Common myeloid progenitor, CD34-positive (primary cell): ENCODE data around the gene NECTIN1.

Experiments used
- CTCF ChIA-PET: fragments of 350-600 bp; sonication (Branson Sonifier 250); formaldehyde crosslinking; loops from one replicate; lab custom pipeline; 2021; ENCODE audit warnings: antibody characterized with exemption; lab: Charles Lee
- POLR2A ChIA-PET: fragments of 350-600 bp; sonication (Branson Sonifier 250); formaldehyde crosslinking; loops from one replicate; lab custom pipeline; 2021; ENCODE audit warnings: antibody characterized with exemption; lab: Charles Lee
- DNase-seq, 3 donors: peaks; one replicate each; pipeline versions ENCODE4 v3.0.0 to v3.0.0-alpha.2; 2013
- H3K27ac ChIP-seq, 2 experiments: 1 replicate in 1 of 2; 2 replicates in 1 of 2; pipeline ENCODE4 v1.7.0; 2013; ENCODE audit warnings: inconsistent platforms in 2 of 2, low read length in 2 of 2, mild to moderate bottlenecking in 2 of 2, low read depth in 1 of 2, moderate library complexity in 1 of 2; ENCODE audit not compliant: severe bottlenecking in 2 of 2, insufficient read depth in 1 of 2, poor library complexity in 1 of 2
- H3K27me3 ChIP-seq, 5 experiments: replicated peaks in 2 of 5; 1 replicate in 3 of 5; 2 replicates in 2 of 5; pipeline versions ENCODE4 v1.6.1 to v1.7.0; 2013; ENCODE audit warnings: low read length in 4 of 5, mild to moderate bottlenecking in 2 of 5, moderate library complexity in 2 of 5, inconsistent platforms in 1 of 5; ENCODE audit not compliant: insufficient read depth in 5 of 5, control insufficient read depth in 4 of 5
- H3K36me3 ChIP-seq, 4 experiments: 1 replicate in 2 of 4; 2 replicates in 2 of 4; pipeline versions ENCODE4 v1.6.1 to v1.7.0; 2013; ENCODE audit warnings: low read length in 3 of 4, control low read depth in 1 of 4, mild to moderate bottlenecking in 1 of 4; ENCODE audit not compliant: control insufficient read depth in 4 of 4, insufficient read depth in 4 of 4
- H3K4me1 ChIP-seq, 4 experiments: 1 replicate in 3 of 4; 2 replicates in 1 of 4; pipeline versions ENCODE4 v1.6.1 to v1.7.1; 2013; ENCODE audit warnings: low read length in 3 of 4, mild to moderate bottlenecking in 3 of 4, control low read depth in 1 of 4, inconsistent platforms in 1 of 4, moderate library complexity in 1 of 4; ENCODE audit not compliant: control insufficient read depth in 4 of 4, insufficient read depth in 4 of 4; ENCODE audit errors: control extremely low read depth in 1 of 4
- H3K4me3 ChIP-seq, 7 experiments: 1 replicate in 4 of 7; 2 replicates in 3 of 7; pipeline versions ENCODE4 v1.5.1 to v1.7.0; 2013; ENCODE audit warnings: mild to moderate bottlenecking in 7 of 7, low read length in 6 of 7, moderate library complexity in 6 of 7, inconsistent platforms in 2 of 7, low read depth in 2 of 7, control low read depth in 1 of 7; ENCODE audit not compliant: insufficient read depth in 4 of 7, control insufficient read depth in 1 of 7; ENCODE audit errors: extremely low read depth in 1 of 7
- H3K9me3 ChIP-seq, 5 experiments: 1 replicate in 4 of 5; 2 replicates in 1 of 5; pipeline versions ENCODE4 v1.6.1 to v1.7.1; 2013; ENCODE audit warnings: low read length in 4 of 5, mild to moderate bottlenecking in 2 of 5, inconsistent platforms in 1 of 5, low read depth in 1 of 5, moderate library complexity in 1 of 5; ENCODE audit not compliant: control insufficient read depth in 4 of 5, insufficient read depth in 2 of 5; ENCODE audit errors: control extremely low read depth in 1 of 5
- WGBS: methylation state at CpG from one replicate; pipeline ENCODE4 v1.1.5; 2013; ENCODE audit not compliant: insufficient coverage; 5-methylcytosine and 5-hydroxymethylcytosine counted together

The NECTIN1 gene

GRCh38 chr11:119640541-119640940, 88.5 kb downstream of the NECTIN1 start:
- Histone ChIP-seq H3K4me1 (no peaks in the 10 kb centered on the region), H3K4me3 (no peak overlapping the region), H3K27me3 (peaks cover 0 to 2% (median 0%) of the 10 kb centered on the region in 5 experiments), H3K36me3 (no peaks in the 10 kb centered on the region), H3K9me3 (peaks cover 0 to 7% (median 0%) of the 10 kb centered on the region in 5 experiments), H3K27ac (no peak overlapping the region)
- WGBS: 89% methylated on average over 3 of the region's 6 CpGs
- POLR2A ChIA-PET: no interaction called here
- CTCF ChIA-PET: interaction anchor here (1.1 kb wide), 2 partner anchors 466 to 468 kb away, joined by 3 to 4 read pairs; no protein-coding TSS in a partner anchor
- no peak for DNase-seq

DNA sequence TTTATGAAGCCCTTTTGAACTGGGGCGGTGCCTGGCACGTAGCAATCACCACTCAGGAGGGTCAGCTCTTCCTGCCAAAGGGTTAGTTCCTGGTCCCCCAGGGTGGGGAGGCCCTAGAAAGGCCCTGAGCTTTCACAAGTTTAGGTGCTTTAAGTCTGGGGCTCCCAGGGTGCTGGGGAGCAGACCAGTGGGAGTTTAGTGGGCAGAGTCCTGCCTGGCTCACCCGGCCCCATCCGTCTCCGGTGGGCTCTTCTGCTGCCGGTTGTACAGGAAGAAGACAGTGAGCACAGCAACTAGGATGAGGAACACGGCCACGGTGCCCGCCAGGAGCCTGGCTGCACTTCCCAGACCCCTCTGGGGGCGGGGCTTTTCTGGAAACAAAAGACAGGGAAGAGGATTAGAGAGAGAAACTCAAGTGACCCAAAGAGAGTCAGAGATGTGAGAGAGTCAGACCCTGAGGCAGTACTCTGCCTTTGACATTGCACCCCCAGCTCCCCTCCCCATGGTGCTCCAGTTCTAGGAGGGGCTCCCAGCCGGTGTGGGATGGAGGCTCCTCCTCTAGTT, 89.3 kb downstream of the NECTIN1 start:
- no peak overlapping the region for H3K27ac ChIP-seq
- peaks cover 0 to 7% (median 0%) of the 10 kb centered on the region in 5 experiments for H3K9me3 ChIP-seq
- H3K27me3 ChIP-seq: peaks cover 0 to 2% (median 0%) of the 10 kb centered on the region in 5 experiments
- ChIA-PET POLR2A (no interaction called here), CTCF (interaction anchor here (1.1 kb wide), 1 partner anchor 467 kb away, joined by 3 read pairs; no protein-coding TSS in a partner anchor)
- WGBS: 87% methylated on average over 9 of the region's 11 CpGs
- H3K4me3 ChIP-seq: no peak overlapping the region
- no peak for DNase-seq
- no peaks in the 10 kb centered on the region for H3K4me1 ChIP-seq
- no peaks in the 10 kb centered on the region for H3K36me3 ChIP-seq

DNA sequence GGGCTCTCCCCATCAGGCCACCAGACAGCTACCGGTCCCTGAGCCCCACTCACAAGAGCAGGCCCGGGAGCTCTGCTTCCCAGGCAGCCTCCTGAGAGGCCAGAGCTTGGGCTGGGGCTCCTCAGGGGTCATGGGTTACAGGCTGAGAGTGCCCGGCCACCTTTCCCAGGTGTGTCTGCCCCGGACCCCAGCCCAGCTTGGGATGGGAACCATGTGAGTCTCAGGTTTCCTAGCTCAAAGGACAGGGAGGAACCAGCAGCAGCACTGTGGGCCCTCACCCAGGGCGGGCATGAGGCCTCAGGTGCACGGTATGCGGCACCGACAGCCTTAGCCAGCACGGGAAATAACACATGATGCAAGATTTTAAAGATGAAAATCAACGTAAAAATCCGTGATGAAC, 90.1 kb downstream of the NECTIN1 start:
- no peak overlapping the region for H3K27ac ChIP-seq
- peaks cover 0 to 2% (median 0%) of the 10 kb centered on the region in 5 experiments for H3K27me3 ChIP-seq
- no peak for DNase-seq
- H3K4me1 ChIP-seq: no peaks in the 10 kb centered on the region
- H3K9me3 ChIP-seq: peaks cover 0 to 7% (median 0%) of the 10 kb centered on the region in 5 experiments
- CTCF ChIA-PET: interaction anchor here (1.1 kb wide), 1 partner anchor 31 kb away, joined by 5 read pairs; no protein-coding TSS in a partner anchor
- WGBS: 86% methylated on average over 11 of the region's 11 CpGs
- no peaks in the 10 kb centered on the region for H3K36me3 ChIP-seq
- POLR2A ChIA-PET: no interaction called here
- no peak overlapping the region for H3K4me3 ChIP-seq

DNA sequence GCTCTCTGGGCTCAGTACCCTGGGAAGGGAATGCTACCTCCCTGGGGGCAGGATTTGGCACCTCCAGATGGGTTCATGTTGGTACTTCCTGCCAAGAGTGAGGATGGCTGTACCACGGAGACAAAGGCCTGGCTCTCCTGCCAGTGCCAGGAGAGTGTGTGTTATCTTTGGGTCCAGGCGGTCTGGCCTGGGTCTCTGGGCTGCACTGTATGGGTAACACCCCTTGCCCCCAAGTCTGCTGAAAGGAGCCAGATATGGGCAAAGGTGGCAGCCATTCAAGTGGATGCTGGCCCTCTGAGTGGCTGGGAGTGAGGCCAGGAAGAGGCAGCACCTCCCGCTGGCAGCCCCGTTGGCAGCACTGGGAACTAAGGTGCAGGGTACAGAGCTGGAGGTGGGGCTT, 91.5 kb downstream of the NECTIN1 start:
- Histone ChIP-seq H3K9me3 (peaks cover 0 to 10% (median 0%) of the 10 kb centered on the region in 5 experiments), H3K36me3 (no peaks in the 10 kb centered on the region), H3K4me1 (no peaks in the 10 kb centered on the region), H3K27me3 (peaks cover 0 to 2% (median 0%) of the 10 kb centered on the region in 5 experiments), H3K27ac (no peak overlapping the region), H3K4me3 (no peak overlapping the region)
- ChIA-PET CTCF (no interaction called here), POLR2A (no interaction called here)
- peak; percentile 23 to 73 (median 56) for DNase-seq
- WGBS: 66% methylated on average over 4 of the region's 4 CpGs

- Histone ChIP-seq H3K27me3 (peaks cover 0 to 2% (median 0%) of the 10 kb centered on the region in 5 experiments), H3K27ac (no peak overlapping the region), H3K9me3 (peaks cover 0 to 10% (median 0%) of the 10 kb centered on the region in 5 experiments), H3K36me3 (no peaks in the 10 kb centered on the region), H3K4me3 (no peak overlapping the region), H3K4me1 (no peaks in the 10 kb centered on the region)
- no peak for DNase-seq
- CTCF ChIA-PET: interaction anchor here (1.1 kb wide), 1 partner anchor 10 kb away, joined by 6 read pairs; no protein-coding TSS in a partner anchor
- POLR2A ChIA-PET: no interaction called here
- 100% methylated on average over 3 of the region's 8 CpGs for WGBS
These were observed 93.2 kb downstream of the NECTIN1 start for GRCh38 chr11:119635776-119636175.

- no peaks in the 10 kb centered on the region for H3K36me3 ChIP-seq
- H3K4me3 ChIP-seq: no peak overlapping the region
- H3K9me3 ChIP-seq: peaks cover 0 to 10% (median 0%) of the 10 kb centered on the region in 5 experiments
- peaks cover 0 to 3% (median 0%) of the 10 kb centered on the region in 4 experiments for H3K4me1 ChIP-seq
- no peak overlapping the region for H3K27ac ChIP-seq
- ChIA-PET CTCF (interaction anchor here (1.1 kb wide), 1 partner anchor 10 kb away, joined by 6 read pairs; no protein-coding TSS in a partner anchor), POLR2A (no interaction called here)
- peaks cover 0 to 2% (median 0%) of the 10 kb centered on the region in 5 experiments for H3K27me3 ChIP-seq
- no peak for DNase-seq
- WGBS: 98% methylated on average over 10 of the region's 21 CpGs
These were observed 93.8 kb downstream of the NECTIN1 start for GRCh38 chr11:119635041-119635740.

DNA sequence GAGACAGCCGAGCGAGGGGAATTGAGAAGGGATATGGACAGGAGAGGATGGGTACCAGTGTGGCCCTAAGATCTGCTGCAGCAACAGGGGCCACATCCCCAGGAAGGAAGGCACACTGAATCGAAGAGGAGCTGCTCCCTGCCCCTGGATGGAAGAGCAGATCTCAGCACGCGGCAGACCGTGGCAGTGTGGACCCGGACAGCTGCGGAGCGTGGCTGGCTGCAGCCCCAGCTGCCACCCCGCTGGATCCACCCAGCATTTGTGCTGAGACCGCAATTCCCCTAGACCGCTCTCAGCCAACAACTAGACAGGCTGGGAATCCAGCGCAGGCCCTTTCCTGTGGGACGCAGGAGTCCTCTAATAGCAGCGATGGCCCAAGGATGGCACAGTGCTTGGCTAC, 94.7 kb downstream of the NECTIN1 start:
- H3K27me3 ChIP-seq: peaks cover 0 to 5% (median 0%) of the 10 kb centered on the region in 5 experiments
- DNase-seq: no peak
- peaks cover 0 to 10% (median 0%) of the 10 kb centered on the region in 5 experiments for H3K9me3 ChIP-seq
- 97% methylated on average over 12 of the region's 15 CpGs for WGBS
- ChIA-PET CTCF (interaction anchor here (1.2 kb wide), 2 partner anchors 13 to 95 kb away, joined by 3 read pairs; partner anchors contain the start of gene NECTIN1), POLR2A (no interaction called here)
- H3K27ac ChIP-seq: no peak overlapping the region
- no peak overlapping the region for H3K4me3 ChIP-seq
- peaks cover 0 to 3% (median 0%) of the 10 kb centered on the region in 4 experiments for H3K4me1 ChIP-seq
- H3K36me3 ChIP-seq: no peaks in the 10 kb centered on the region
